Breast epithelium (tissue), 3 donors: Measurements from ENCODE around the gene SRC.

Experiments used
- POLR2A ChIP-seq: fragments of 450-650 bp; IDR thresholded peaks from one replicate; pipeline ENCODE4 v1.6.1; 2016; ENCODE audit warnings: antibody characterized with exemption, mild to moderate bottlenecking, moderate library complexity
- POLR2AphosphoS5 ChIP-seq, 3 donors: sonication (generic); formaldehyde crosslinking; IDR thresholded peaks; one replicate each; pipeline ENCODE4 v1.6.1; 2017; ENCODE audit warnings: antibody characterized with exemption in 3 of 3
- TF ChIP-seq, protein P1 (sequence below), 3 donors: fragments of 450-650 bp; IDR thresholded peaks; one replicate each; pipeline ENCODE4 v1.5.1; 2016 to 2017; ENCODE audit warnings: antibody characterized with exemption in 3 of 3, mild to moderate bottlenecking in 3 of 3, moderate library complexity in 3 of 3

GRCh38 chr20:37369846-37370245 lies 23.9 kb downstream of the SRC start:
- TF ChIP-seq POLR2AphosphoS5 (IDR thresholded peaks at IDR 0.05) (no peak), POLR2A (no peak)
- TF ChIP-seq, protein P1, sequence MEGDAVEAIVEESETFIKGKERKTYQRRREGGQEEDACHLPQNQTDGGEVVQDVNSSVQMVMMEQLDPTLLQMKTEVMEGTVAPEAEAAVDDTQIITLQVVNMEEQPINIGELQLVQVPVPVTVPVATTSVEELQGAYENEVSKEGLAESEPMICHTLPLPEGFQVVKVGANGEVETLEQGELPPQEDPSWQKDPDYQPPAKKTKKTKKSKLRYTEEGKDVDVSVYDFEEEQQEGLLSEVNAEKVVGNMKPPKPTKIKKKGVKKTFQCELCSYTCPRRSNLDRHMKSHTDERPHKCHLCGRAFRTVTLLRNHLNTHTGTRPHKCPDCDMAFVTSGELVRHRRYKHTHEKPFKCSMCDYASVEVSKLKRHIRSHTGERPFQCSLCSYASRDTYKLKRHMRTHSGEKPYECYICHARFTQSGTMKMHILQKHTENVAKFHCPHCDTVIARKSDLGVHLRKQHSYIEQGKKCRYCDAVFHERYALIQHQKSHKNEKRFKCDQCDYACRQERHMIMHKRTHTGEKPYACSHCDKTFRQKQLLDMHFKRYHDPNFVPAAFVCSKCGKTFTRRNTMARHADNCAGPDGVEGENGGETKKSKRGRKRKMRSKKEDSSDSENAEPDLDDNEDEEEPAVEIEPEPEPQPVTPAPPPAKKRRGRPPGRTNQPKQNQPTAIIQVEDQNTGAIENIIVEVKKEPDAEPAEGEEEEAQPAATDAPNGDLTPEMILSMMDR (IDR thresholded peaks at IDR 0.05) = no peak
